ENCODE results near the gene GAS2. TPM values are rescaled to one million over a fixed set of nuclear protein-coding genes. Genes with fewer than 3 reads are reported as not detected.

GAS2 gene
- polyA plus RNA-seq, 1 of the 3 experiments (the other 2 are of a cell fraction) = 0.72 TPM

DNA sequence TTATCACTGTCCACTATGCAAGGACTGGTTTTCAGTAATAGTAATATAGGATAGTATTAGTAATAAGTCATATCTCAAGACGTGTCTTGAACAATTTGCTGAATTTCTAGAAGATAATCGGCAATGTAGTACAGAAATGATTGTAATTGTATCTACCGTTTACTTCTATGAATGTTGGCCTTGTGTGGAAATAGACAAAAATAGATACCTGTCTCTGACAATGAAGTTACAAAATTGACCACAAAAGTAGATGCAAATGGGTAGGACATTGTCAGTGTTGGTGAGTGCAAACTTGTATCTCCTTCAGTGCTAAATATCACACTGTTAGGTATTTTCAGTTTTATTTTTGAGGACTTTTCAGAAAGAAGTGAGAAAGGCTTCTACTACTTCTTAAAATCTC lies 120.1 kb downstream of the GAS2 start:
- H2AFZ ChIP-seq (ENCODE audit: low read depth) = no peak overlapping the region
- CTCF ChIA-PET = interaction anchor here (0.5 to 2.8 kb wide), 28 partner anchors 10 to 629 kb away, joined by 3 to 45 read pairs (median 8); partner anchors contain the start of gene SVIP

More for the DNA sequence above, 120.1 kb downstream of the GAS2 start:
- no peak for DNase-seq
- H3K36me3 ChIP-seq (replicated peaks in 1 of 2; ENCODE audit: control insufficient read depth in 1 of 2, insufficient read depth in 2 of 2, low read length in 1 of 2) = no peaks in the 10 kb centered on the region
- 73% methylated on average over 3 of the region's 3 CpGs for WGBS (ENCODE audit: low lambda C conversion rate)
- H3K79me2 ChIP-seq (ENCODE audit: insufficient read depth) = no peaks in the 10 kb centered on the region
- H3K9me2 ChIP-seq = no peaks in the 10 kb centered on the region
- H3K9me3 ChIP-seq = no peaks in the 10 kb centered on the region
- no peak overlapping the region for H3K27ac ChIP-seq (ENCODE audit: low read depth in 2 of 2, low read length in 1 of 2)
- no peaks in the 10 kb centered on the region for H4K20me1 ChIP-seq (ENCODE audit: insufficient read depth)
- H3K9ac ChIP-seq = no peak overlapping the region
- H3K4me3 ChIP-seq (ENCODE audit: low read depth in 2 of 2, low read length in 1 of 2) = no peak overlapping the region
- peaks cover 5% of the 10 kb centered on the region for H3F3A ChIP-seq (replicated peaks; ENCODE audit: insufficient read depth)
- no peak overlapping the region for H3K4me2 ChIP-seq
- POLR2A ChIA-PET = no interaction called here
- TF ChIP-seq CHD2 (IDR thresholded peaks at IDR 0.05; ENCODE audit: low read length, partially characterized antibody) (no peak), TCF12 (IDR thresholded peaks at IDR 0.05) (no peak), RFX5 (IDR thresholded peaks at IDR 0.05; ENCODE audit: low read length) (no peak), RCOR1 (IDR thresholded peaks at IDR 0.05; ENCODE audit: low read length) (no peak), POLR2AphosphoS5 (IDR thresholded peaks at IDR 0.05; ENCODE audit: low read depth, low read length) (no peak), RAD21 (IDR thresholded peaks at IDR 0.05; ENCODE audit: low read length) (no peak), EP300 (IDR thresholded peaks at IDR 0.05; ENCODE audit: borderline replicate concordance in 1 of 2, low read depth in 1 of 2, low read length in 1 of 2) (no peak), GABPA (IDR thresholded peaks at IDR 0.05; ENCODE audit: low read depth) (no peak), EZH2phosphoT487 (IDR thresholded peaks at IDR 0.05; ENCODE audit: borderline replicate concordance, low read depth) (no peak), MAX (IDR thresholded peaks at IDR 0.05; ENCODE audit: low read depth) (no peak), SMC3 (IDR thresholded peaks at IDR 0.05; ENCODE audit: low read depth, low read length) (no peak), FOXJ3 (CRISPR knock-in tag; IDR thresholded peaks at IDR 0.05) (no peak), SIN3A (IDR thresholded peaks at IDR 0.05; ENCODE audit: borderline replicate concordance, low read depth, low read length) (no peak)
- TF ChIP-seq, protein P1, sequence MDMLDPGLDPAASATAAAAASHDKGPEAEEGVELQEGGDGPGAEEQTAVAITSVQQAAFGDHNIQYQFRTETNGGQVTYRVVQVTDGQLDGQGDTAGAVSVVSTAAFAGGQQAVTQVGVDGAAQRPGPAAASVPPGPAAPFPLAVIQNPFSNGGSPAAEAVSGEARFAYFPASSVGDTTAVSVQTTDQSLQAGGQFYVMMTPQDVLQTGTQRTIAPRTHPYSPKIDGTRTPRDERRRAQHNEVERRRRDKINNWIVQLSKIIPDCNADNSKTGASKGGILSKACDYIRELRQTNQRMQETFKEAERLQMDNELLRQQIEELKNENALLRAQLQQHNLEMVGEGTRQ (IDR thresholded peaks at IDR 0.05; ENCODE audit: borderline replicate concordance, low read depth, low read length) = no peak
- TF ChIP-seq, protein P2, sequence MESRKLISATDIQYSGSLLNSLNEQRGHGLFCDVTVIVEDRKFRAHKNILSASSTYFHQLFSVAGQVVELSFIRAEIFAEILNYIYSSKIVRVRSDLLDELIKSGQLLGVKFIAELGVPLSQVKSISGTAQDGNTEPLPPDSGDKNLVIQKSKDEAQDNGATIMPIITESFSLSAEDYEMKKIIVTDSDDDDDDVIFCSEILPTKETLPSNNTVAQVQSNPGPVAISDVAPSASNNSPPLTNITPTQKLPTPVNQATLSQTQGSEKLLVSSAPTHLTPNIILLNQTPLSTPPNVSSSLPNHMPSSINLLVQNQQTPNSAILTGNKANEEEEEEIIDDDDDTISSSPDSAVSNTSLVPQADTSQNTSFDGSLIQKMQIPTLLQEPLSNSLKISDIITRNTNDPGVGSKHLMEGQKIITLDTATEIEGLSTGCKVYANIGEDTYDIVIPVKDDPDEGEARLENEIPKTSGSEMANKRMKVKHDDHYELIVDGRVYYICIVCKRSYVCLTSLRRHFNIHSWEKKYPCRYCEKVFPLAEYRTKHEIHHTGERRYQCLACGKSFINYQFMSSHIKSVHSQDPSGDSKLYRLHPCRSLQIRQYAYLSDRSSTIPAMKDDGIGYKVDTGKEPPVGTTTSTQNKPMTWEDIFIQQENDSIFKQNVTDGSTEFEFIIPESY (IDR thresholded peaks at IDR 0.05; ENCODE audit: borderline replicate concordance, low read depth) = no peak
- TF ChIP-seq, protein P3, sequence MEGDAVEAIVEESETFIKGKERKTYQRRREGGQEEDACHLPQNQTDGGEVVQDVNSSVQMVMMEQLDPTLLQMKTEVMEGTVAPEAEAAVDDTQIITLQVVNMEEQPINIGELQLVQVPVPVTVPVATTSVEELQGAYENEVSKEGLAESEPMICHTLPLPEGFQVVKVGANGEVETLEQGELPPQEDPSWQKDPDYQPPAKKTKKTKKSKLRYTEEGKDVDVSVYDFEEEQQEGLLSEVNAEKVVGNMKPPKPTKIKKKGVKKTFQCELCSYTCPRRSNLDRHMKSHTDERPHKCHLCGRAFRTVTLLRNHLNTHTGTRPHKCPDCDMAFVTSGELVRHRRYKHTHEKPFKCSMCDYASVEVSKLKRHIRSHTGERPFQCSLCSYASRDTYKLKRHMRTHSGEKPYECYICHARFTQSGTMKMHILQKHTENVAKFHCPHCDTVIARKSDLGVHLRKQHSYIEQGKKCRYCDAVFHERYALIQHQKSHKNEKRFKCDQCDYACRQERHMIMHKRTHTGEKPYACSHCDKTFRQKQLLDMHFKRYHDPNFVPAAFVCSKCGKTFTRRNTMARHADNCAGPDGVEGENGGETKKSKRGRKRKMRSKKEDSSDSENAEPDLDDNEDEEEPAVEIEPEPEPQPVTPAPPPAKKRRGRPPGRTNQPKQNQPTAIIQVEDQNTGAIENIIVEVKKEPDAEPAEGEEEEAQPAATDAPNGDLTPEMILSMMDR (IDR thresholded peaks at IDR 0.05) = no peak
- peaks cover 0 to 8% of the 10 kb centered on the region in 2 experiments; a peak in 2 of 4 replicates for H3K4me1 ChIP-seq (ENCODE audit: control insufficient read depth in 1 of 2, insufficient read depth in 2 of 2, low read depth in 1 of 2, low read length in 1 of 2)
- no peaks in the 10 kb centered on the region for H3K27me3 ChIP-seq (ENCODE audit: insufficient read depth)

Data from SK-N-SH (cell line).